Measurements from ENCODE around the gene SMAD3.

SMAD3 gene

DNA sequence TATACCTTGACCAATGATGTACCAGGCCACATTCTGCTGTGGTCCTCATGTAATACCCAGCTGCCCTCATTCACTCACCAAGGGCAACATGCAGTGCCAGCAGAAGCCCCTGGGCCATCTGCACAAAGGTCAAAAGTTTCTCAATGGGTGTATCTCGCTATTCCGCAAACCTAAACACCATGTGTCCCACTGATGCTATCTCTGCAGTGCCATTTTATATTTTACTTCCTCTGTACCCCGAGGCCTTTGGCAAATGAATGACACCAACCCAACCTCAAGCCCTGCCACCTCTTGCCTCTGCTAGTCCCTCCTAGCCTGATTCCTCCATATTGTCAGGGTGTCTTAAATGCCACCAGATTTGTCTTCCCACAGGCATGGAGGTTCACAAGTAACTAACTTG is 129.9 kb downstream of the SMAD3 start:
- Histone ChIP-seq H3K9me3 (ENCODE audit: control extremely low read depth in 1 of 5, control insufficient read depth in 4 of 5, insufficient read depth in 2 of 5, low read depth in 1 of 5, low read length in 4 of 5) (no peaks in the 10 kb centered on the region), H3K36me3 (ENCODE audit: control insufficient read depth in 4 of 4, insufficient read depth in 4 of 4, low read length in 3 of 4) (peaks cover 9 to 43% (median 25%) of the 10 kb centered on the region in 4 experiments), H3K27ac (ENCODE audit: insufficient read depth in 1 of 2, low read depth in 1 of 2, low read length in 2 of 2, poor library complexity in 1 of 2, severe bottlenecking in 2 of 2) (no peak overlapping the region), H3K4me1 (ENCODE audit: control extremely low read depth in 1 of 4, control insufficient read depth in 4 of 4, insufficient read depth in 4 of 4, low read length in 3 of 4) (peaks cover 0 to 10% (median 2%) of the 10 kb centered on the region in 4 experiments), H3K27me3 (replicated peaks in 2 of 5; ENCODE audit: control insufficient read depth in 4 of 5, insufficient read depth in 5 of 5, low read length in 4 of 5) (no peaks in the 10 kb centered on the region), H3K4me3 (ENCODE audit: control insufficient read depth in 1 of 7, extremely low read depth in 1 of 7, insufficient read depth in 4 of 7, low read depth in 2 of 7, low read length in 6 of 7) (no peak overlapping the region)
- 80% methylated on average over 3 of the region's 3 CpGs for WGBS (ENCODE audit: insufficient coverage)
- CTCF ChIA-PET = interaction anchor here (1.9 kb wide), 1 partner anchor 10 kb away, joined by 4 read pairs; no protein-coding TSS in a partner anchor
- DNase-seq = no peak
- POLR2A ChIA-PET = no interaction called here

DNA sequence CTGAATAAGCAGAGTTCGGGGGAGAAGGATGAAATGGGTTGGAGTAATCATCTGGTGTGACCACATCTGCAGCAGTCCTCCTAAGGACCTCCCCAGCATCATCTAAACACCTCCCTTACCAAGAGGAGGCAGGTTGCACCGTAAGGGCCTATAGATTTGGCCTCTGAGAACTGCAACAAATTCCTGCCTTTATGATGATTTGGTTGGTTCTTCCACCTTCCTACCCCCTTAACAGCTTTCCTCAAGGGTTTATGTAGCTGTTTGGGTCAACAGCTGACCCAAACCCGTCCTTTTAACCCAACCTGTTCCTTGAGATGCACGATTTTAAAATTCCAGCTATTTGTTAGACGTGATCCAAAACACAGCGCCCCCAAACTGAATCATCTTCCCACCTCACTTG is 130.8 kb downstream of the SMAD3 start:
- H3K36me3 ChIP-seq (ENCODE audit: control insufficient read depth in 4 of 4, insufficient read depth in 4 of 4, low read length in 3 of 4) = peaks cover 6 to 37% (median 16%) of the 10 kb centered on the region in 4 experiments
- WGBS (ENCODE audit: insufficient coverage) = 97% methylated on average over 4 of the region's 6 CpGs
- no peaks in the 10 kb centered on the region for H3K9me3 ChIP-seq (ENCODE audit: control extremely low read depth in 1 of 5, control insufficient read depth in 4 of 5, insufficient read depth in 2 of 5, low read depth in 1 of 5, low read length in 4 of 5)
- DNase-seq = no peak
- H3K4me1 ChIP-seq (ENCODE audit: control extremely low read depth in 1 of 4, control insufficient read depth in 4 of 4, insufficient read depth in 4 of 4, low read length in 3 of 4) = peaks cover 0 to 20% (median 3%) of the 10 kb centered on the region in 4 experiments
- CTCF ChIA-PET = interaction anchor here (0.6 kb wide), 1 partner anchor 531 kb away, joined by 3 read pairs; no protein-coding TSS in a partner anchor
- no peak overlapping the region for H3K4me3 ChIP-seq (ENCODE audit: control insufficient read depth in 1 of 7, extremely low read depth in 1 of 7, insufficient read depth in 4 of 7, low read depth in 2 of 7, low read length in 6 of 7)
- POLR2A ChIA-PET = no interaction called here
- no peak overlapping the region for H3K27ac ChIP-seq (ENCODE audit: insufficient read depth in 1 of 2, low read depth in 1 of 2, low read length in 2 of 2, poor library complexity in 1 of 2, severe bottlenecking in 2 of 2)
- no peaks in the 10 kb centered on the region for H3K27me3 ChIP-seq (replicated peaks in 2 of 5; ENCODE audit: control insufficient read depth in 4 of 5, insufficient read depth in 5 of 5, low read length in 4 of 5)

DNA sequence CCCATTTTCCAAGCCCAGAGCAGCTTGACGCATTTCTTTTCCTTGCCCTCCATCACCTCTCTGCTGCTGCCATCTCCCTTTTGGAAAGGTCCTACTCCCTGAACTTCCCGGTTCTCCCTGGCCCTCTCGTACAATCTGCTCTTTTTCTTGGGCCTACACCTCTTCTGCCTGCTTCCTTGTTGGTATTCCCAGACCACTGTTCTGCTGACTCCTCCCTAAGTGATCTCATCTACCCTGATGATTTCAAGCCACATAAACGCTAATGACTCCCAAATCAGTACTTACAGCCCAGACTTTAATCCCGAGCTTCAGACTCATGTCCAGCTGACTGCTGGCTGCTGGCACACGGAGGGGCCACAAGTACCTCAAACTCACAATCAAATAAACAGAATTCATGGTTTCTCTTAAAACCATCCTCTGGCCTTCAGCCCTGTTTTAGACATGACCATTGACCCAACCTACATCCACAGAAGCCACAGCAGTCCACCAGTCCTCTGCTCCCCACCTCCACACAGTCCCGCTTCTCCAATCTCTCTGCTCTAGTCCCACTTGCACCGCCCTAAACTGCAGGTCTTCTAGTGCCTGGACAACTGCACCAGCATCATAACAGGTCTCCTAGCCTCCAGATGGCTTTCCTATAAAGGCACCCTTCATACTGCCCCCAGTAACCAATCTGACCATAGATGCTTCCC is 131.4 kb downstream of the SMAD3 start:
- Histone ChIP-seq H3K27ac (ENCODE audit: insufficient read depth in 1 of 2, low read depth in 1 of 2, low read length in 2 of 2, poor library complexity in 1 of 2, severe bottlenecking in 2 of 2) (no peak overlapping the region), H3K4me3 (ENCODE audit: control insufficient read depth in 1 of 7, extremely low read depth in 1 of 7, insufficient read depth in 4 of 7, low read depth in 2 of 7, low read length in 6 of 7) (no peak overlapping the region), H3K4me1 (ENCODE audit: control extremely low read depth in 1 of 4, control insufficient read depth in 4 of 4, insufficient read depth in 4 of 4, low read length in 3 of 4) (peaks cover 0 to 22% (median 3%) of the 10 kb centered on the region in 4 experiments), H3K9me3 (ENCODE audit: control extremely low read depth in 1 of 5, control insufficient read depth in 4 of 5, insufficient read depth in 2 of 5, low read depth in 1 of 5, low read length in 4 of 5) (no peaks in the 10 kb centered on the region), H3K36me3 (ENCODE audit: control insufficient read depth in 4 of 4, insufficient read depth in 4 of 4, low read length in 3 of 4) (peaks cover under 1 to 38% (median 15%) of the 10 kb centered on the region in 4 experiments), H3K27me3 (replicated peaks in 2 of 5; ENCODE audit: control insufficient read depth in 4 of 5, insufficient read depth in 5 of 5, low read length in 4 of 5) (no peaks in the 10 kb centered on the region)
- CTCF ChIA-PET = interaction anchor here (0.6 to 0.7 kb wide), 2 partner anchors 10 to 532 kb away, joined by 3 read pairs; no protein-coding TSS in a partner anchor
- WGBS (ENCODE audit: insufficient coverage) = 97% methylated on average over 8 of the region's 8 CpGs
- no peak for DNase-seq
- POLR2A ChIA-PET = no interaction called here

- no peak overlapping the region for H3K27ac ChIP-seq (ENCODE audit: insufficient read depth in 1 of 2, low read depth in 1 of 2, low read length in 2 of 2, poor library complexity in 1 of 2, severe bottlenecking in 2 of 2)
- H3K27me3 ChIP-seq (replicated peaks in 2 of 5; ENCODE audit: control insufficient read depth in 4 of 5, insufficient read depth in 5 of 5, low read length in 4 of 5) = no peaks in the 10 kb centered on the region
- WGBS (ENCODE audit: insufficient coverage) = 100% methylated on average over 2 of the region's 2 CpGs
- peaks cover 0 to 43% (median 14%) of the 10 kb centered on the region in 4 experiments for H3K36me3 ChIP-seq (ENCODE audit: control insufficient read depth in 4 of 4, insufficient read depth in 4 of 4, low read length in 3 of 4)
- H3K4me3 ChIP-seq (ENCODE audit: control insufficient read depth in 1 of 7, extremely low read depth in 1 of 7, insufficient read depth in 4 of 7, low read depth in 2 of 7, low read length in 6 of 7) = no peak overlapping the region
- ChIA-PET CTCF (interaction anchor here (0.7 kb wide), 1 partner anchor 11 kb away, joined by 3 read pairs; no protein-coding TSS in a partner anchor), POLR2A (no interaction called here)
- DNase-seq = no peak
- H3K9me3 ChIP-seq (ENCODE audit: control extremely low read depth in 1 of 5, control insufficient read depth in 4 of 5, insufficient read depth in 2 of 5, low read depth in 1 of 5, low read length in 4 of 5) = no peaks in the 10 kb centered on the region
- peaks cover 0 to 22% (median 3%) of the 10 kb centered on the region in 4 experiments for H3K4me1 ChIP-seq (ENCODE audit: control extremely low read depth in 1 of 4, control insufficient read depth in 4 of 4, insufficient read depth in 4 of 4, low read length in 3 of 4)
These were observed 131.9 kb downstream of the SMAD3 start for GRCh38 chr15:67197364-67197695.

DNA sequence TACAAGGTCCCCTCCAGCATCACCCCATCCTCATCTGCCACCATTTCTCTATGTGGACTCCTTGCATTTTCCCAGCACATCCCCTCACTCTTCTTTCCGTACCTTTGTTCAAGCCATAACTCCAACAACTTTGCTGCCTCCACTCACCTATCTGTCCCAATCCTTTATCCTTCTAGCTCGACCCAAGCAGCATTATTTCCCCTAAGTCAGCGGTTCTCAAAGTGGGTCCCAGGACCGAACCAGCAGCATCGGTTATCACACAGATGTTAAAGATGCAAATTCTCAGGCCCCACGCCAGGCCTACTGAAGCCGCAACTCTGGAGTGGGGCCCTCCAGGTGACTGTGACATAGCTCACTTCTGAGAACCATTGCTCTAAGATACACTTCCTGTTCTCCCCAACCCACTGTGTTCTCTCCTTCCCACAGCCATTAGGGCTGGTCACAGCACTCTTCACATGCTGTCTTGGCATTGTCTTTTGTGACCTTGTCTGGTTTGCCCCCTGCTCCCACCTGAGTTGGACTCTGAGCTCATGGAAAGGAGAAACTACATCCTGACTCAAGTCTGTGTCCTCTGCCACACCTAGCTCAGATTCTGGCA is 132.9 kb downstream of the SMAD3 start:
- no peak for DNase-seq
- CTCF ChIA-PET = interaction anchor here (0.5 kb wide), 1 partner anchor 1624 kb away, joined by 3 read pairs; no protein-coding TSS in a partner anchor
- peaks cover 2 to 44% (median 9%) of the 10 kb centered on the region in 4 experiments for H3K36me3 ChIP-seq (ENCODE audit: control insufficient read depth in 4 of 4, insufficient read depth in 4 of 4, low read length in 3 of 4)
- peaks cover 0 to 22% (median 3%) of the 10 kb centered on the region in 4 experiments for H3K4me1 ChIP-seq (ENCODE audit: control extremely low read depth in 1 of 4, control insufficient read depth in 4 of 4, insufficient read depth in 4 of 4, low read length in 3 of 4)
- no peaks in the 10 kb centered on the region for H3K27me3 ChIP-seq (replicated peaks in 2 of 5; ENCODE audit: control insufficient read depth in 4 of 5, insufficient read depth in 5 of 5, low read length in 4 of 5)
- POLR2A ChIA-PET = no interaction called here
- no peak overlapping the region for H3K27ac ChIP-seq (ENCODE audit: insufficient read depth in 1 of 2, low read depth in 1 of 2, low read length in 2 of 2, poor library complexity in 1 of 2, severe bottlenecking in 2 of 2)
- 99% methylated on average over 7 of the region's 7 CpGs for WGBS (ENCODE audit: insufficient coverage)
- no peak overlapping the region for H3K4me3 ChIP-seq (ENCODE audit: control insufficient read depth in 1 of 7, extremely low read depth in 1 of 7, insufficient read depth in 4 of 7, low read depth in 2 of 7, low read length in 6 of 7)
- H3K9me3 ChIP-seq (ENCODE audit: control extremely low read depth in 1 of 5, control insufficient read depth in 4 of 5, insufficient read depth in 2 of 5, low read depth in 1 of 5, low read length in 4 of 5) = no peaks in the 10 kb centered on the region

GRCh38 chr15:67199391-67199790 is 134.0 kb downstream of the SMAD3 start:
- WGBS (ENCODE audit: insufficient coverage) = 100% methylated on average over 3 of the region's 4 CpGs
- CTCF ChIA-PET = interaction anchor here (0.7 kb wide), 1 partner anchor 81 kb away, joined by 3 read pairs; no protein-coding TSS in a partner anchor
- no peak for DNase-seq
- no peaks in the 10 kb centered on the region for H3K27me3 ChIP-seq (replicated peaks in 2 of 5; ENCODE audit: control insufficient read depth in 4 of 5, insufficient read depth in 5 of 5, low read length in 4 of 5)
- H3K4me1 ChIP-seq (ENCODE audit: control extremely low read depth in 1 of 4, control insufficient read depth in 4 of 4, insufficient read depth in 4 of 4, low read length in 3 of 4) = peaks cover 0 to 22% (median 3%) of the 10 kb centered on the region in 4 experiments
- H3K9me3 ChIP-seq (ENCODE audit: control extremely low read depth in 1 of 5, control insufficient read depth in 4 of 5, insufficient read depth in 2 of 5, low read depth in 1 of 5, low read length in 4 of 5) = no peaks in the 10 kb centered on the region
- POLR2A ChIA-PET = no interaction called here
- no peak overlapping the region for H3K27ac ChIP-seq (ENCODE audit: insufficient read depth in 1 of 2, low read depth in 1 of 2, low read length in 2 of 2, poor library complexity in 1 of 2, severe bottlenecking in 2 of 2)
- no peak overlapping the region for H3K4me3 ChIP-seq (ENCODE audit: control insufficient read depth in 1 of 7, extremely low read depth in 1 of 7, insufficient read depth in 4 of 7, low read depth in 2 of 7, low read length in 6 of 7)
- peaks cover 0 to 46% (median 6%) of the 10 kb centered on the region in 4 experiments for H3K36me3 ChIP-seq (ENCODE audit: control insufficient read depth in 4 of 4, insufficient read depth in 4 of 4, low read length in 3 of 4)
